Measurements from ENCODE around the gene SLC17A5.

- no peak for TF ChIP-seq CTCF (IDR thresholded peaks at IDR 0.05; ENCODE audit: low read length)
- TF ChIP-seq EZH2 (IDR thresholded peaks at IDR 0.05; ENCODE audit: borderline replicate concordance, low read length) = no peak
Observed at GRCh38 chr6:73691512-73691911, 37.7 kb upstream of the SLC17A5 start.

All from OCI-LY1 (cell line).